CD4-positive, alpha-beta T cell treated with Interleukin-12 subunit alpha and Interleukin-12 subunit beta, for 1 hour (primary cell): ENCODE results near the gene RBM18.

Source experiments
- DNase-seq: peaks from one replicate; pipeline ENCODE4 v3.0.0-alpha.2; 2020

The RBM18 gene

DNA sequence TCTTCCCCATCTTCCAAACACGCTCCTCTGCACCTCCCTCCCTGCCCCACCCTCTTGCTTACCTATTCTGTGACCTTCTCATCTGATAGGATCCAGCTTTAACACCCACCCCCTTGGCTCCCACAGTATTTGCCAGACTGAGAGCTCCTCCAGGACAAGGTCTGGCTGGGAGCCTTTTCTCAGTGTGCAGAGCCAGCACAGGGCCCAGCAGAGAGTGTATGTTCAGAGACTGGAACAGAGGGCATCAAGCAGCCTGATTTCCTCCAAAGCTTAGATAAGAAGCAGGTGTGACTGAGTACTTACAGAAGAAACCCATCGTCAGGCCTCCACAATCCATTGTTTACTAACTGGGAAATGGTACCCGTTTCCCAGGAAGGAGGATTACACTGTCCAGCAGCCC is 62.5 kb downstream of the RBM18 start:
- DNase-seq, result no peak

- no peak for DNase-seq
Observed at GRCh38 chr9:122201641-122202040, 63.0 kb downstream of the RBM18 start.

- no peak for DNase-seq
Observed at GRCh38 chr9:122200960-122201595, 63.6 kb downstream of the RBM18 start.

- DNase-seq, result no peak
Observed at GRCh38 chr9:122197882-122198281, 66.8 kb downstream of the RBM18 start.

GRCh38 chr9:122197426-122197825 is 67.2 kb downstream of the RBM18 start:
- no peak for DNase-seq

- no peak for DNase-seq
Observed at GRCh38 chr9:122195875-122196274, 68.8 kb downstream of the RBM18 start.

DNA sequence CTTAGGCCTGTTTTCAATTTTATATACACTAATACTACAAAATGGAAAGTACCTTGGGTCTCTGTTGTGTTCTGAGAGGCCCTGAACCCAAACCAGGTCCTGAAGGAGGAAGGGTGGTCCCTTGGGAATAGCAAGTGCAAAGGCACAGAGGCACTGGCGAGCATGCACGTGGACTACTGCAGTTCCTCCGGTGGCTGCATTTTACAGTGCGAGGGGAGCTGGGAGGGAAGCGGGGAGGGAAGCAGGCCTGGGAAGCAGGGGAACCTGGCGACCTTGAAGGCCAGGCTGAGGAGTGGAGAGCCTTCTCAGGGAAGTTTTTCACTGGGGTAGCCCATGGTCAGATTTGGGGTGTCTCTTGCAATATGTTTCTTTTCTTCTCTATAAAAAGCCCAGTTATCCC is 71.0 kb downstream of the RBM18 start:
- no peak for DNase-seq

DNA sequence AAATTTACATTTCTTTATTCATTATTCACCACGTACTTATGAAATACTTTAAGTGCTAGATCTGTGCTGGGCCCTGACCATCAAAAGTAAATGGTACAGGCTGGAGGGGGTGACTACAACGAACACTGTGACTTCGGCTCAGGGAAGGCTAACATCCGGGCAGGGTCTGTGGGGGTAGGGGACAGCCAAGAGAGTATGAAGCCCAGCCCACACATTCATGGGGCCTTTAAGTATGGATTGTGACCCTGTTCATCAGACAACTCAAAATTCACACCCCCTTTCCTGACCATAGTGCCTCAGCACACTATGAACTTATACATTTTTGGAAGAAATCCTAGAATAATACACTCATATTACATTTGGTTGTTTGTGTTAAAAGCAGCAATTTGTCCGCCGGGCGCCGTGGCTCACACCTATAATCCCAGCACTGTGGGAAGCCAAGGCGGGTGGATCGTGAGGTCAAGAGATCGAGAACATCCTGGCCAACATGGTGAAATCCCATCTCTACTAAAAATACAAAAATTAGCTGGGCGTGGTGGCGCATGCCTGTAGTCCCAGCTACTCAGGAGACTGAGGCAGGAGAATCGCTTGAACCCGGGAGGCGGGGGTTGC is 71.6 kb downstream of the RBM18 start:
- no peak for DNase-seq

DNA sequence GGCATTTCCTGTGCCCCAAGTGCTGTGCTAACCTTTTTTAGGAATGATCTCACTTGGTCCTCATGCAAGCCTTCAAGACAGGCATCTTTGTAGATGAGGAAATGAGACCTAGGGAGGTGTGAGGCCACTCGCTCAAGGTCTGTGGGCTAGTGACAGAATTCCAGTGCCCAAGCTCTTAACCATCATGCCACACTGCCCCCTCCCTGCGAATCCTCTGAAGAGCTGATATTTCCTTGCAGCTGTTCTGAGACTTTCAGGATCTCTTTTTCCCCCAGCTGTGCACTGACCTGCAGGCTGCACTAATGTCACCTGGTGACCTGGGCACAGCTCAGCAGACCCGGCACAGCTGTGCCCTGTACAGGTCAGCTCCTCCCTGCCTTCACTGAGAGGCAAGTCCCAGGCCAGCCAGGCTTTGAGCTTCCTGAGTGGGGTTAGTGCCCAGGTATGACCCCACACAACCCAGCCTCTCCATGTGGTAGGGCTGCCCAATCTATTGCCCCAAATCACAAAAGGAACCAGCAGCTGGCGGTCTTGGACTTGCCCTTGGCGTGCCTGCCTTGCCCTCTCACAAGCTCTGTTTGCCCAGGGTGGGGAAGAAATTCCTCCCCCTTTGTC is 72.3 kb downstream of the RBM18 start:
- DNase-seq, result no peak

GRCh38 chr9:122191584-122191983 is 73.1 kb downstream of the RBM18 start:
- DNase-seq, result no peak

- DNase-seq, result no peak
Observed at GRCh38 chr9:122190597-122191381, 73.9 kb downstream of the RBM18 start.

DNA sequence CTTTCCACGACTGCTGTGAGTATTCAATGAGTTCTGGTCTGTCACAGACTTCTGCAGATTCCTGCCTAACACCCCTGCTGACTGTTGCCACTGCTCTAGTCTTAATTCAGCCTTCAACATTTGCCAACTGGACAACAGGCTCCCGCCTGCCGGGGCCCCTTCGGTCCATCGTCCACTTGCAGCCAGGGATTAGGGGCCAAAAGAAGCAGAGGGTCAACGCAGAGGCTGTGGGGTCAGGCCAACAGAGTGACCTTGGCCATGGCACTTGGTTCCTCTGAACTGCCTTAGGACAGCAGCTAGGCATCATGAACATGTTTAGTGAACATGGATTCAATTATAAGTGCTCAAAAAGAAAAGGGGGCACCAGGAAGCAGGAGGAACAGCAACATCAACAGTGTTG is 76.3 kb downstream of the RBM18 start:
- DNase-seq, result no peak
